Measurements from ENCODE around the gene KRTAP13-2.
A peak's percentile ranks its signal among the peaks of the same experiment; 100 is the strongest.

KRTAP13-2 gene

GRCh38 chr21:30372139-30372770 lies at the start of gene KRTAP13-2:
Gene KRTAP13-2, minus strand, starts transcription at chr21:30372271. Its CDS starts 58 bp downstream, at chr21:30372213.
- DNase-seq: no peak

- no peak for DNase-seq
These were observed 43.9 kb upstream of the KRTAP13-2 start for GRCh38 chr21:30415993-30416392.

- peak; percentile 65 for DNase-seq
These were observed 36.9 kb upstream of the KRTAP13-2 start for GRCh38 chr21:30408782-30409494.

- no peak for DNase-seq
These were observed 23.7 kb upstream of the KRTAP13-2 start, which contains the start of gene KRTAP13-1 for GRCh38 chr21:30395731-30396130. Gene KRTAP13-1, plus strand, starts transcription at chr21:30396031. Its CDS starts 56 bp downstream, at chr21:30396087.

GRCh38 chr21:30391492-30392025 lies 19.5 kb upstream of the KRTAP13-2 start:
- DNase-seq: no peak

- DNase-seq: no peak
These were observed 10.1 kb upstream of the KRTAP13-2 start for GRCh38 chr21:30382201-30382600.

GRCh38 chr21:30355906-30356305 lies 16.2 kb downstream of the KRTAP13-2 start:
- DNase-seq: no peak

GRCh38 chr21:30354308-30355005 lies 17.6 kb downstream of the KRTAP13-2 start:
- no peak for DNase-seq

- DNase-seq: no peak
These were observed 20.5 kb downstream of the KRTAP13-2 start for GRCh38 chr21:30351534-30351933.

- DNase-seq: no peak
These were observed 22.5 kb downstream of the KRTAP13-2 start for GRCh38 chr21:30349572-30349971.

GRCh38 chr21:30348506-30348905 lies 23.6 kb downstream of the KRTAP13-2 start, which contains the start of gene KRTAP23-1:
Gene KRTAP23-1, minus strand, starts transcription at chr21:30348606. Its CDS starts 0 bp downstream, at chr21:30348606.
- no peak for DNase-seq

GRCh38 chr21:30345014-30345413 lies 27.1 kb downstream of the KRTAP13-2 start:
- DNase-seq: no peak

GRCh38 chr21:30340714-30341573 lies 31.1 kb downstream of the KRTAP13-2 start:
- DNase-seq: peak; percentile 23

GRCh38 chr21:30338717-30339116 lies 33.4 kb downstream of the KRTAP13-2 start:
- DNase-seq: no peak

GRCh38 chr21:30337772-30338171 lies 34.3 kb downstream of the KRTAP13-2 start:
- no peak for DNase-seq

GRCh38 chr21:30337276-30337744 lies 34.8 kb downstream of the KRTAP13-2 start, which contains the start of gene KRTAP27-1:
Gene KRTAP27-1, minus strand, starts transcription at chr21:30337694. Its CDS starts 26 bp downstream, at chr21:30337668.
- no peak for DNase-seq

GRCh38 chr21:30336596-30336995 lies 35.5 kb downstream of the KRTAP13-2 start:
- DNase-seq: no peak

GRCh38 chr21:30333736-30334135 lies 38.3 kb downstream of the KRTAP13-2 start:
- no peak for DNase-seq

- DNase-seq: no peak
These were observed 39.4 kb downstream of the KRTAP13-2 start for GRCh38 chr21:30332681-30333080.

- no peak for DNase-seq
These were observed 42.7 kb downstream of the KRTAP13-2 start for GRCh38 chr21:30329203-30329875.

- DNase-seq: no peak
These were observed 45.7 kb downstream of the KRTAP13-2 start for GRCh38 chr21:30326390-30326789.

Data from NCI-H1694 (cell line).